NCI-H2107 treated with DMSO at 0.1 percent for 48 hours (cell line): ENCODE results near the gene FER1L5.

ENCODE experiments used
- DNase-seq: peaks from one replicate; lab custom pipeline; 2025; ENCODE audit not compliant: unreplicated experiment; lab: John Stamatoyannopoulos, UW

The FER1L5 gene

GRCh38 chr2:96739633-96740428, 97.3 kb downstream of the FER1L5 start, which contains the start of gene LMAN2L:
Gene LMAN2L (minus strand): TSS chr2:96740064. CDS start chr2:96740040, 24 bp downstream.
- DNase-seq: peak; percentile 93

DNA sequence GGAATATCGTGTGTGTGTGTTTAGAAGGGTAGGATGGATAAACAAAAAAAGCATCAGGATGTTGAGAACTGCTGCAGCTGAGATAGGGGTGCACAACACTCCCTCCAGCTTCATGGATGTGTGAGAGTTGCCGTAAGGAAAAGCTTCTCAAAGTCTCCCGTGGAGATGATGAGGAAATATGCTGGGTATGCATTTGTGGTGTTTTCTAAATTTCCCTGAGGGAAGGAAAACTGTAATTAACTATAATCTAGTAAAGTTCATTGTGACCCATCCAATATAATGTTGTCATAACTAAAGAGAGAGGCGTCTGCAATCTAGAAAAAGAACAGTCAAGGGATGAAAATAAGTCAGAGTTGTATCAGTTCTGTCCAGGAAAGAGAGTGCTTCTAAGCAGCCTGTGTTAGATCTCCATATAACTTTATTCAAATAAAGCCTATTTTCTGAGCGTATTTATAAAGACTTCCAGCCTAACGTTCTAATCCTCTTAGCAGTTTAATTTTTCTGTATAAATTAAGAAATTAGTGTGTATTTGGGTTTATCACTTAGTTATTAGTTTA, 104.6 kb downstream of the FER1L5 start:
- DNase-seq: no peak

DNA sequence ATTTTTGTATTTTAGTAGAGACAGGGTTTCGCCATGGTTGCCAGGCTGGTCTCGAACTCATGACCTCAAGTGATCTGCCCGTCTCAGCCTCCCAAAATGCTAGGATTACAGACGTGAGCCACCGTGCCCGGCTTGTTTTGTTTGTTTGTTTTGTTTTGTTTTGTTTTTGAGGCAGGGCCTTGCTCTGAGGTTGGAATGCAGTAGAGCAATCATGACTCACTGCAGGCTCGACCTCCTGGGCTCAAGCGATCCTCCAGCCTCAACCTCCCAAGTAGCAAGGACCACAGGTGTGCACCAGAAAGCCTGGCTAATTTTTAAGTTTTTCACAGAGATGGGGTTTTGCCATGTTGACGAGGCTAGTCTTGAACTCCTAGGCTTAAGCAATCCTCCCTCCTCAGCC, 109.2 kb downstream of the FER1L5 start:
- DNase-seq: no peak

DNA sequence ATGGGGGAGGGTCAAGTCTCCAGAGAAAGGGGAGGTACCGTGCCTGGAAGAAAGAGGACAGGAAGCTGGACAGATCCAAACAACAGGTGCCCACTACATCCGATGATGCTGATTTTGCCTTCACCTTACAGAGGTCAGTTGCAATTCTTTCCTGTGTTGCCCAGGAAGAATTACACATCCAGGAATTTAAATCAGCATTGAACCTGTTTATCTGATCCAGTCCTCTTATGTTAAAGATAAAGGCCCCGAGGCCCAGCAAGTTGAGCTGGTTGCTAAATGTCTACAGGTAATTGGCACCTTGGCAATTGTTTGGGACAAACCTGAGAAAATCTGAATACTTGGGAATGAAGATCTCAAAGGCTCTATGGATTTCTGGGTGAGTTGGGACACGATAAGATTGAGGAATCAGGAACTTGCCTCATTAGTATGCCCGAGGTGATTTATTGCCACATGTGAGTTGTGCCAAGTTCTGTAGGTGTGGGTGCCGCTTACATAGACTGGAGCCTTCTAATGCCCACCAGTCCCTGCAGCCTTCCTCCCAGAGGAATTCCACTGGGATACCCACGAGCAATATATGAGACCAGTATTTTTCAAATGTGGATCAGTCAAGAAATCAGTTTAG, 111.2 kb downstream of the FER1L5 start:
- no peak for DNase-seq

- no peak for DNase-seq
Observed at GRCh38 chr2:96754317-96754716, 111.8 kb downstream of the FER1L5 start.
